ENCODE data around the gene ITM2B. TPM values are rescaled to one million over a fixed set of nuclear protein-coding genes. Genes with fewer than 3 reads are reported as not detected.

The ITM2B gene
- total and polyA plus RNA-seq, 2 donors (not counting 1 experiment from before 2014, with no cell fraction given) = 122 to 177 TPM

DNA sequence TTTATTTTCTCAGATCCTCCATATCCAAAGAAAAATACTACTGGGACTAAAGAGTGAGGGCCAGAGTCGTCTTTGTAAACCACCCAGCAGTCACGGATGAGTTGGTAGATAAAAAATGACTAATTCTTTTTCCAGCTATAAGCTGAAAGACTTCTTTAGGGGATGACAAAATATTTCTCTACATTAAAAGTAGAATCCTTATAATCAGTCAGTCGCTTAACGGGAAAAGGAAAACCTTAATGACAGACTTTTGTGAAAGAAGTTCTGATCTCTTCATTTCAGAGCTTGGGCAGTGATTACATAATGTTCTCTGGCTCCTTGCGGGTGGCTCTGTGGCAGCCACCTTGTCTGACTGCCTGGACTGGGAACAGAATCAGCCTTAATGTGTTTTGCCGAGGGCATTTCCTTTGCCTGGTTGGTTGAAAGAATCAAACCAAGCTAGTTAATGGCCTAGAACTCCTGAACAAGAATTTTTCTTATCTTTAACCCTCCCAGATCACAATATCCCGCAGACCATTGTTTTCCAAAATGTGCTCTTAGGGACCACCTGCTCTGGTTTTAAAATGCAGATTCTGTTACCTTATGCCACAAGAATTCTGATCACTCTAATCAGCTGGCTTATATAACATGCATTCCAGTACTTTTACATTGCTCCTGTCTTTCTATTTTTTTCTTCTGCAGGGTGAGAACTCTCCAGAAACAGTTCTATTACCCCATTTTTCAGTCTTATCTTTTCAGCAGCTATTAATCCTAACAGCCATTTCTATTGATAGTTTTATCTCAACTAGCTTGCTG is 2.5 kb downstream of the ITM2B start:
- H3K27ac Mint-ChIP-seq = peak overlapping the region; percentile 73
- H3K9ac ChIP-seq (ENCODE audit: low read length) = peak overlapping the region; percentile 37
- ChIA-PET CTCF (interaction anchor here (0.6 to 2.9 kb wide), 11 partner anchors 15 to 344 kb away, joined by 3 to 20 read pairs (median 4); partner anchors contain the start of genes MED4 and RB1), POLR2A (interaction anchor here (1.2 to 1.6 kb wide), 2 partner anchors 28 to 69 kb away, joined by 3 to 7 read pairs; no protein-coding TSS in a partner anchor)
- peak overlapping the region; percentile 12 to 67 for H3K27ac ChIP-seq (ENCODE audit: low read length in 2 of 2)
- H3K9me3 Mint-ChIP-seq (ENCODE audit: insufficient read depth) = no peaks in the 10 kb centered on the region
- H2AFZ ChIP-seq (ENCODE audit: insufficient read depth, low read depth, low read length, poor library complexity, severe bottlenecking) = peak overlapping the region; percentile 20
- no peak for ATAC-seq (ENCODE audit: low read depth)
- H3K9me3 ChIP-seq (ENCODE audit: control extremely low read depth in 1 of 3, control insufficient read depth in 2 of 3, insufficient read depth in 1 of 3, low read length in 2 of 3) = no peaks in the 10 kb centered on the region
- DNase-seq = no peak
- H3K27me3 ChIP-seq (replicated peaks in 1 of 4; ENCODE audit: control extremely low read depth in 1 of 4, control insufficient read depth in 3 of 4, insufficient read depth in 4 of 4, low read length in 3 of 4) = no peaks in the 10 kb centered on the region
- peaks cover 3 to 11% of the 10 kb centered on the region in 2 experiments for H3K36me3 ChIP-seq (replicated peaks in 1 of 2; ENCODE audit: control extremely low read depth in 1 of 2, control insufficient read depth in 1 of 2, extremely low read depth in 1 of 2, insufficient read depth in 2 of 2, low read length in 1 of 2)
- 55% methylated on average over 3 of the region's 7 CpGs for WGBS (ENCODE audit: insufficient coverage)
- H3K4me3 Mint-ChIP-seq = peak overlapping the region; percentile 96
- H3K4me1 ChIP-seq (ENCODE audit: control insufficient read depth in 2 of 2, insufficient read depth in 2 of 2, low read length in 2 of 2) = peaks cover 27 to 36% of the 10 kb centered on the region in 2 donors
- peak overlapping the region in 4 of 5 experiments; percentile 15 to 89 (median 52) for H3K4me3 ChIP-seq (ENCODE audit: control extremely low read depth in 1 of 5, extremely low read depth in 1 of 5, insufficient read depth in 1 of 5, low read depth in 2 of 5, low read length in 4 of 5)
- peak overlapping the region; percentile 89 for H3K4me2 ChIP-seq (replicated peaks; ENCODE audit: low read depth, low read length, poor library complexity, severe bottlenecking)
- H4K20me1 ChIP-seq (ENCODE audit: control insufficient read depth, insufficient read depth, low read length, poor library complexity, severe bottlenecking) = peaks cover 29% of the 10 kb centered on the region
- peaks cover 5% of the 10 kb centered on the region for H3K27me3 Mint-ChIP-seq
- H3K79me2 ChIP-seq (ENCODE audit: control insufficient read depth, insufficient read depth, low read length) = peaks cover 93% of the 10 kb centered on the region
- H3K4me1 Mint-ChIP-seq = peaks cover 50% of the 10 kb centered on the region
- intact Hi-C loops (cut with micrococcal nuclease) = loop anchor here (2.0 kb wide), 1 partner anchor 29 kb away; no protein-coding TSS in a partner anchor
- TF ChIP-seq, protein P1, sequence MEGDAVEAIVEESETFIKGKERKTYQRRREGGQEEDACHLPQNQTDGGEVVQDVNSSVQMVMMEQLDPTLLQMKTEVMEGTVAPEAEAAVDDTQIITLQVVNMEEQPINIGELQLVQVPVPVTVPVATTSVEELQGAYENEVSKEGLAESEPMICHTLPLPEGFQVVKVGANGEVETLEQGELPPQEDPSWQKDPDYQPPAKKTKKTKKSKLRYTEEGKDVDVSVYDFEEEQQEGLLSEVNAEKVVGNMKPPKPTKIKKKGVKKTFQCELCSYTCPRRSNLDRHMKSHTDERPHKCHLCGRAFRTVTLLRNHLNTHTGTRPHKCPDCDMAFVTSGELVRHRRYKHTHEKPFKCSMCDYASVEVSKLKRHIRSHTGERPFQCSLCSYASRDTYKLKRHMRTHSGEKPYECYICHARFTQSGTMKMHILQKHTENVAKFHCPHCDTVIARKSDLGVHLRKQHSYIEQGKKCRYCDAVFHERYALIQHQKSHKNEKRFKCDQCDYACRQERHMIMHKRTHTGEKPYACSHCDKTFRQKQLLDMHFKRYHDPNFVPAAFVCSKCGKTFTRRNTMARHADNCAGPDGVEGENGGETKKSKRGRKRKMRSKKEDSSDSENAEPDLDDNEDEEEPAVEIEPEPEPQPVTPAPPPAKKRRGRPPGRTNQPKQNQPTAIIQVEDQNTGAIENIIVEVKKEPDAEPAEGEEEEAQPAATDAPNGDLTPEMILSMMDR (IDR thresholded peaks at IDR 0.05) = no peak
- no peak for TF ChIP-seq EZH2 (IDR thresholded peaks at IDR 0.05; ENCODE audit: borderline replicate concordance, insufficient read depth, low read depth, low read length, poor library complexity, severe bottlenecking)
